ENCODE results near the gene RNF44.
"Not testable (repeated sequence)": the region's sequence is repeated elsewhere in the genome, so short reads cannot be mapped to it uniquely, and the experiment has no call there.

Gene RNF44

GRCh38 chr5:176519810-176520720 lies 17.1 kb downstream of the RNF44 start:
- no peak for DNase-seq

GRCh38 chr5:176517053-176517661 lies 20.0 kb downstream of the RNF44 start:
- DNase-seq: no peak

GRCh38 chr5:176515396-176515795 lies 21.8 kb downstream of the RNF44 start:
- DNase-seq: no peak

- DNase-seq: no peak
Observed at GRCh38 chr5:176514244-176514950, 22.8 kb downstream of the RNF44 start.

GRCh38 chr5:176513788-176514187 lies 23.4 kb downstream of the RNF44 start:
- no peak for DNase-seq

GRCh38 chr5:176508603-176509002 lies 28.6 kb downstream of the RNF44 start:
- no peak for DNase-seq

DNA sequence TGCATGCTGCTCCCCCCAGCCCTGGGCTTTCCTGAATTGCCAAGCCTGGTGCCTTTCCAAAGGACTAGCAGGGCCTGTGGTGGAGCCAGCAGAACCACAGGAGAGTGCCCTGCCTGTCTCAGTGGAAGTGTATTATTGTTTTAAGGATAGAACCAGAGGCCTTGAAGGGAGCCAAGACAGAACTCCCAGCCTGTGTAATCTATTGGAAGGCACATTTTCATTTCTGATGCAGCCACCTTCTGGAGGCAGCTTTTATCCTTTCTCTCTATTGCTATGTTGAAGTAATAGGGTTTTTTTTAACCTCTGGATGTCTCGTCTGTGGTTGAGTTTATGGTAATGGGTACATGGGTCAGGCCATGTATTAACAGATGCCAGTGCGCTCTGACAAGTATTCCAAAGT lies 29.3 kb downstream of the RNF44 start:
- DNase-seq: peak in 2 of 51 donors; percentile 5 to 14

DNA sequence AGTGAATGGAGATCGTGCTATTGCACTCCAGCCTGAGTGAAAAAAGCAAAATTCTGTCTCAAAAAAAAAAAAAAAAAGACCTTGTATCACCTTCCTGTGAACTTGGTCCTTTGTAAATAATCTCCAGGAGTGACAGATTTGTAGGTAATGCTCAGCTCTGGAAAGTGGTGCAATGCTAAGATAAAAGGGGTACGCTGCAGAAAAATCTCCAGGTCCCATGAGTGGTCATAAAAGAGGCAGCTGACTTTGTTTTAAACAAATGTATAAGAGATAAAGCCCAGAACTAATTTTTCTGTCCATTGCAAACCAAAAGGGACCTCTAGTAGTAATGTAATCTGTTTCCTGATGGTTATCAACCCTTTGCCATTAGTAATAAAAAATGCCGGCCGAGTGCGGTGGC lies 33.7 kb downstream of the RNF44 start:
- no peak for DNase-seq

DNA sequence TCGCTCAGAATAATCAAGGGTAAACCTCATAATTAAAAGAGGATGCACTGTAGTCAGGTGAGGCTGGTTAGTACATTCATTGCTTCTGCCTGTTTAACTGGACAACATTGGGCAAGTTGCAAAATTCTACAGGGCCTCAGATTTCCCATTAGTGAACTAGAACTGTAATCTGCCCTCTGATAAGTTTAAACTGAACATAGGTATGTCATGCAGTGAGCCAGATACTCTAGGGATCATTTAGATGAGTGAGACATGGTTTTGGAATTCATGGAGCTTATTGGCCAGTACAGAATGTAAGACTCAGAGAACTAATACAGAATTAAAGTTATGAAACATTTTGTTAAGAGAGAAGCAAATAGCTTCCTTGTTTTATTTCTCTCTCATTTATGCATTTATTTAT lies 35.9 kb downstream of the RNF44 start:
- DNase-seq: no peak

DNA sequence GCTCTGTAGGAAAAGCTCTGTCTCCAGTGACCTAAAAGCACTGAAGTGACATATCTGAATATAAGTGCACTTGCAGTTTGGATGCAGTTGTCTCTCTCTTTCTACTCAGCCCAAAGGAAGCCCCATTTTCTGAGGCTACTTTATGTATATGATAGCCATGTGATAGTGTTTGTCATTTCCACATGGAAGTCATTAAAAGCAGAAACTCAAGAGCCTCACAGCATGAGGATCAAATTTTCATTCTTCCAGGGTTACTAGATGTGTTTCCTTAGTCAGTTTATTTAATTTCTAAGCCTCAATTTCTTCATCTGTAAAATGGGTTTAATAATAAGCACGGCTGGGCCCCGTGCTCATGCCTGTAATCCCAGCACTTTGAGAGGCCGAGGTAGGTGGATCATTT lies 36.7 kb downstream of the RNF44 start:
- DNase-seq: no peak

GRCh38 chr5:176499273-176499672 lies 37.9 kb downstream of the RNF44 start:
- DNase-seq: no peak

- no peak for DNase-seq
Observed at GRCh38 chr5:176497852-176498251, 39.4 kb downstream of the RNF44 start.

DNA sequence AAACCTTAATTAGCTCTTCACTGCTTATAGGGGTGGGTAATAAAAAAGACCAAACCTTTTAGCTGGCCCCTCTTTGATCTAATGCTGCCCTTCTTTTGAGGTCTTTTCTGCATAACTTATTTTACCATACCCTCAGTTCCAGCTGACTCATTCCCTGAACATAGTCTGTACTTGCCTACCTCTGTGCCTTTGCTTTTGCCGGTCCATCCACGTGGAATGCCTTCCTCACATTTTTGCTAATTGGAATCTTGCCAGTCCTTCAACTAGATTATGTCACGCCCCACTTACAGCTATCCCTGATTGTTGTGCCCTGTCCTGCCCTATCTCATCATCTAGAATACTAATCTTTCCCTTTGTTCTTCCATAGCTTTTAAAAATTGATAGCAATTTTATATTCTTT lies 44.8 kb downstream of the RNF44 start:
- no peak for DNase-seq

DNA sequence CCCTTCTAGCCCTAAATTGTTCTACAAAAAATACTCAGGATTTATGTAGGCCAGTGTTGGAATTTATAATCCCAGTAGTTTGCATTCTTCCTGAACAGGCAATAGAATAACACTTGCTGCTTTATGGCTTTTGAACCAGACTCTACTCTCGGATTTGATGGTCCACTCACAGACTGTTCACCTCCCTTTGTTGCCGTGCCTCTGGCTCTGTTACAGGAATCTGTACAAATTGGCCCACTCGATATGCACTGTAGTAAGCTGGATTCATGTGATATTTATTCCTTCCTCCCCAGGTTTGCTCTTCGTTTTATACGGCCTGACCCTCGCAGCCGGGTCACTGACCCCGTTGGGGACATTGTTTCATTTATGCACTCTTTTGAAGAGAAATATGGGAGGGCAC lies 45.3 kb downstream of the RNF44 start:
- no peak for DNase-seq

DNA sequence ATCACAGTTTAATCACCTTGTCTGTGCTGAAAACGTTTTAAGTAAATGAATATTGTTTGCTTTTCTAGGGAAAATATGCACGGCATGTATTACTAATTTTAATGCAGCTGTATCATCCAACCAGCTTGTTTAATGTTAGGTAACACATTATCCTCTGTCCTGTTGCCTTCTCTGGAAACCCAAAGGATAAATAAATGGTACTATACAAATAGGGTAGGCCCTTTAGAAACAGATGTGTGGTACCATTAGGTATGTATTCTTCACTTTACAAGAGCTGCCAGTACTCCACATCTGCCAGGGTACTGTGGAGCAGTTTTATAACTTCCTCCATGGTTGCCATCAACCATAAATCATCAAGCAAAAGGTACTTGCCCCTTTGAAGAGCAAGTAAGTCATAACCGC lies 46.1 kb downstream of the RNF44 start:
- DNase-seq: no peak

- DNase-seq: no peak
Observed at GRCh38 chr5:176490301-176490700, 46.9 kb downstream of the RNF44 start.

GRCh38 chr5:176489077-176489476 lies 48.1 kb downstream of the RNF44 start:
- no peak for DNase-seq

DNA sequence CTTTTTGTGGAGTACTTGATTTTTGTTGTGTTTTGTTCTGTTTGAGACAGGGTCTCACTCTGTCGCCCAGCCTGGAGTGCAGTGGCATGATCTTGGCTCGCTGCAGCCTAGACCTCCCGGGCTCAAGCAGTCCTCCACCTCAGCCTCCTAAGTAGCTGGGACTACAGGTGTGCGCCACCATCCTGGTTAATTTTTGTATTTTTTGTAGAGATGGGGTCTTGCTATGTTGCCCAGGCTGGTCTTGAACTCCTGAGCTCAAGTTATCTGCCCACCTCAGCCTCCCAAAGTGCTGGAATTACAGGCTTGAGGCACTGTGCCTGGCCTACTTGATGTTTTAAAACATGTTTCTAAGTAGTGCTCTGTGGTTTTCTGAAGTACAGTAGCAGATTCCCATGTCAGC lies 50.0 kb downstream of the RNF44 start:
- DNase-seq: not testable (repeated sequence)

- DNase-seq: no peak
Observed at GRCh38 chr5:176486189-176486757, 50.9 kb downstream of the RNF44 start.

DNA sequence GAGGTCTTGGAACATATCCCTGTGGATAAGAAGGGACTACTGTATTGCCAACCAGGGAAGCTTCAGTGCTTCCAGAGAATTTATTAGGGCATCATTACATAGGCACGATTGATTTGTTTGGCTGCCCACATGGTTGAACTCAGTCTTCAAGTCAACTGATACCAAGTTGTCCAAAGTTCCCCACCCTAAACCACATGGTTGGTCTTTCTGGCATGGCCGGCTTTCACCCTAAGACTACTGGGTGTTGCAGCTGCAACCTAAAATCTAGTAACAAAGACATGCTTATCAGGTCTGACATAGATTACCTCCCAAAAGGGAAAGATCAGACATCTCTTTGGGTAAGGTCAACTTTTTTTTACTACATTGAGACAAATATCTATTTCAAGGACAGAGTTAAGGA lies 52.0 kb downstream of the RNF44 start:
- no peak for DNase-seq

DNA sequence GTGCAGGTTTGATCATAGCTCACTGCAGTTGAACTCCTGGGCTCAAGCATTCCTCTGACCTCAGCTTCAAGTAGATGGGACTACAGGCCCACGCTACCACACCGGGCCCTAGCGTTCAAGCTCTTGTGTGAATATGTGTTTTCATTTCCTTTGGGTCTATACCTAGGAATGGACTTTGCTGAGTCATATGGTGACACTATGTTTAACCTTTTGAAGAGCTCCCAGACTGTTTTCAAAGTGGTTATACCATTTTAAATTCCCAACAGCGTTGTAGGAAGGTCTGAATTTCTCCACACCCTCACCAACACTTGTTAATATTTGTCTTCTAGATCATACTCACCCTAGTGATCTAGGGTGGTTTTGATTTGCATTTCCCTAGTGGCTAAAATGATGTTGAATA lies 55.5 kb downstream of the RNF44 start:
- DNase-seq: no peak

Measured in hypothalamus (tissue), 51 donors.